ENCODE measurements around the gene TYW1.
"Not testable (repeated sequence)": the region's sequence is repeated elsewhere in the genome, so short reads cannot be mapped to it uniquely, and the experiment has no call there.

Gene TYW1

DNA sequence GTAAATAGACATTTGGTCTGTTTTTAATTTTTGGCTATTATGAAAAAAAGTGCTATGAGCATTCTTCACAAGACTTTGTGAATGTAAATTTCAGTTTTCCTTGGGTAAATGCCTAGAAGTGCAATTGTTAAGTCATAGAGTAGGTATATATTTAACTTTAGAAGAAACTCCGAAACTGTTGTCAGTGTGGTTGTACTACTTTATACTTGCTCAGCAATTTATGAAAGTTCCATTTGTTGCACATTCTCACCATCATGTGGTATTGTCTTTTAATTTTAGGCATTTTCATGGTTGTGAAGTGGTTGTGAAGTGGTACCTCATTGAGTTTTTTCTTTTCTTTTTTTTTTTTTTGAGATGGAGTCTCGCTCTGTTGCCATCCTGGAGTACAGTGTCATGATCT, 60.0 kb downstream of the TYW1 start:
- Histone ChIP-seq H3K36me3 (ENCODE audit: control insufficient read depth in 1 of 2, insufficient read depth in 2 of 2, low read depth in 1 of 2, low read length in 2 of 2) (peaks cover 3 to 6% of the 10 kb centered on the region in 2 experiments), H2BK5ac (ENCODE audit: low read depth, low read length, poor library complexity, severe bottlenecking) (no peak overlapping the region), H4K8ac (ENCODE audit: low read length) (no peak overlapping the region), H3K18ac (ENCODE audit: low read depth in 1 of 2, low read length in 2 of 2) (no peak overlapping the region), H2BK12ac (ENCODE audit: low read length in 2 of 2) (no peak overlapping the region), H3K79me1 (replicated peaks; ENCODE audit: low read length, poor library complexity, severe bottlenecking) (peaks cover 3% of the 10 kb centered on the region), H3K4me3 (ENCODE audit: insufficient read depth in 1 of 2, low read depth in 1 of 2, low read length in 2 of 2) (no peak overlapping the region), H3K14ac (ENCODE audit: low read length in 2 of 2) (no peak overlapping the region), H3K9me3 (ENCODE audit: control insufficient read depth, low read length) (peaks cover 2% of the 10 kb centered on the region), H2BK15ac (ENCODE audit: low read depth, poor library complexity, severe bottlenecking) (no peak overlapping the region), H3K4ac (ENCODE audit: low read depth in 1 of 2, low read length in 2 of 2) (no peak overlapping the region), H3K4me1 (ENCODE audit: control insufficient read depth, insufficient read depth, low read depth, low read length) (no peaks in the 10 kb centered on the region), H3K4me2 (ENCODE audit: low read length, poor library complexity, severe bottlenecking) (no peak overlapping the region), H2BK120ac (ENCODE audit: low read depth, low read length) (no peak overlapping the region), H3K27ac (ENCODE audit: low read length, poor library complexity, severe bottlenecking) (no peak overlapping the region), H4K91ac (ENCODE audit: low read length) (no peak overlapping the region), H3K23ac (ENCODE audit: low read length in 2 of 2) (no peak overlapping the region), H3K9ac (ENCODE audit: low read length) (no peak overlapping the region), H3K27me3 (ENCODE audit: control insufficient read depth in 1 of 2, insufficient read depth in 1 of 2, low read length in 2 of 2) (no peaks in the 10 kb centered on the region), H2AK5ac (ENCODE audit: low read length, severe bottlenecking) (no peak overlapping the region), H2AFZ (ENCODE audit: low read depth, low read length) (no peak overlapping the region)
- no peak for DNase-seq
- no CpG with 5 or more reads among the region's 2 CpGs for WGBS

DNA sequence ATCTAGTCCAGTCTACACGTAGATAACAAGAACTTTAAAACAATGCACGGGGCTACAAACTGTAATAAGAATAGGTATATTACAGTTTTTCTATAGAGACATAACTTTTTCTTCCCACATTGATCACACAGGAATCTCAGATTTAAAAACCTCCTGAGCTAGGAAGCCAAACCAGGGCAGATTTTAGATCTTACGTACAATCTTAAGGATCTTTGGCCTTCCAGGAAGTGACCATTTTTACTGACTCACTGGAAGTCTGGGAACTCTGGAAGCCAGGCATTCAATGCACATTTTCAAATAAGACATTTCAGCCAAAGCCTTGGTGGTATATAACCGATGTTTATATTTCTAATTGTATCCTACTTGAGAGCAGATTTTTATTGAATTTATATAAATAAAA, 64.7 kb downstream of the TYW1 start:
- not testable (repeated sequence) for H3K4me1 ChIP-seq (ENCODE audit: control insufficient read depth, insufficient read depth, low read depth, low read length); H2AK5ac ChIP-seq (ENCODE audit: low read length, severe bottlenecking); H3K9ac ChIP-seq (ENCODE audit: low read length); H3K79me1 ChIP-seq (replicated peaks; ENCODE audit: low read length, poor library complexity, severe bottlenecking); H2BK120ac ChIP-seq (ENCODE audit: low read depth, low read length); H3K4me2 ChIP-seq (ENCODE audit: low read length, poor library complexity, severe bottlenecking); H3K4me3 ChIP-seq (ENCODE audit: insufficient read depth in 1 of 2, low read depth in 1 of 2, low read length in 2 of 2); H3K36me3 ChIP-seq (ENCODE audit: control insufficient read depth in 1 of 2, insufficient read depth in 2 of 2, low read depth in 1 of 2, low read length in 2 of 2); H3K23ac ChIP-seq (ENCODE audit: low read length in 2 of 2); H4K91ac ChIP-seq (ENCODE audit: low read length); H2BK5ac ChIP-seq (ENCODE audit: low read depth, low read length, poor library complexity, severe bottlenecking); H3K14ac ChIP-seq (ENCODE audit: low read length in 2 of 2); H3K18ac ChIP-seq (ENCODE audit: low read depth in 1 of 2, low read length in 2 of 2); H3K4ac ChIP-seq (ENCODE audit: low read depth in 1 of 2, low read length in 2 of 2); H2BK12ac ChIP-seq (ENCODE audit: low read length in 2 of 2); H2BK15ac ChIP-seq (ENCODE audit: low read depth, poor library complexity, severe bottlenecking); H2AFZ ChIP-seq (ENCODE audit: low read depth, low read length); H3K27me3 ChIP-seq (ENCODE audit: control insufficient read depth in 1 of 2, insufficient read depth in 1 of 2, low read length in 2 of 2); H3K27ac ChIP-seq (ENCODE audit: low read length, poor library complexity, severe bottlenecking); H3K9me3 ChIP-seq (ENCODE audit: control insufficient read depth, low read length); H4K8ac ChIP-seq (ENCODE audit: low read length)
- peak; percentile 20 for DNase-seq
- 82% methylated on average over 1 of the region's 4 CpGs for WGBS

- H3K23ac ChIP-seq (ENCODE audit: low read length in 2 of 2); H2AFZ ChIP-seq (ENCODE audit: low read depth, low read length); H3K9me3 ChIP-seq (ENCODE audit: control insufficient read depth, low read length); H3K4ac ChIP-seq (ENCODE audit: low read depth in 1 of 2, low read length in 2 of 2); H4K91ac ChIP-seq (ENCODE audit: low read length); H3K27me3 ChIP-seq (ENCODE audit: control insufficient read depth in 1 of 2, insufficient read depth in 1 of 2, low read length in 2 of 2); H3K36me3 ChIP-seq (ENCODE audit: control insufficient read depth in 1 of 2, insufficient read depth in 2 of 2, low read depth in 1 of 2, low read length in 2 of 2); H3K9ac ChIP-seq (ENCODE audit: low read length); H2BK120ac ChIP-seq (ENCODE audit: low read depth, low read length); H3K79me1 ChIP-seq (replicated peaks; ENCODE audit: low read length, poor library complexity, severe bottlenecking); H2BK5ac ChIP-seq (ENCODE audit: low read depth, low read length, poor library complexity, severe bottlenecking); H2AK5ac ChIP-seq (ENCODE audit: low read length, severe bottlenecking); H3K4me2 ChIP-seq (ENCODE audit: low read length, poor library complexity, severe bottlenecking); H3K4me1 ChIP-seq (ENCODE audit: control insufficient read depth, insufficient read depth, low read depth, low read length); H3K27ac ChIP-seq (ENCODE audit: low read length, poor library complexity, severe bottlenecking); H2BK12ac ChIP-seq (ENCODE audit: low read length in 2 of 2); H3K14ac ChIP-seq (ENCODE audit: low read length in 2 of 2); H2BK15ac ChIP-seq (ENCODE audit: low read depth, poor library complexity, severe bottlenecking); H3K4me3 ChIP-seq (ENCODE audit: insufficient read depth in 1 of 2, low read depth in 1 of 2, low read length in 2 of 2); H4K8ac ChIP-seq (ENCODE audit: low read length); H3K18ac ChIP-seq (ENCODE audit: low read depth in 1 of 2, low read length in 2 of 2); DNase-seq: not testable (repeated sequence)
- 86% methylated on average over 1 of the region's 1 CpG for WGBS
Observed at GRCh38 chr7:67062802-67063201, 66.2 kb downstream of the TYW1 start.

DNA sequence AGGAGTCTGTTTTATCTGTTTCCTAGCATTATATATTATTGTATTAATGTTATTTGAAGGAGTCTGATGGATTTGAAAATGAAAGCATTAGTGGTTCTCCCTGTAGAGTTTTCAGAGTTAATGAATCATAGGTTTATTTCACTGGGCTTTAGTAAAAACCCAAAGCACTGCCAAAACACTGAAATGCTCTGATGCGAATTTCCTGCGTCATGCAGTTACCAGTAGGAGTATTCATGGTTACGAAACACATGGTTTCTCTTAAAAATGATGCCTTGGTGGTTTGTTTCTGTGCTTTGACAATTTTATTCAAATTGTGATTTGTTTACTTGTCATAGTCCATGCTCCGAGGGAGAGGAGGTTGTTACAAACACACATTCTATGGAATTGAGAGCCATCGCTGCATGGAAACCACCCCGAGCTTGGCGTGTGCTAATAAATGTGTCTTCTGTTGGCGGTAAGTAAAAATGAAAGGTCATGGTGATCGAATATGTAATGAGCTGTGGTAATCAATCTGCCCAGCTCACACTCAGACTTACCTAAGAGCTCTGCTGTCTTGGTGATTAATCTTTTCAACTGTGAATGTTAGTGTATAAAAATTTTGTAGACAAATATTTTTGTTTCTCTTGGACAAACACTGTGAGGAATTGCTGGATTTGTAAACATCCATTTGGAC, 70.5 kb downstream of the TYW1 start:
- not testable (repeated sequence) for H2AK5ac ChIP-seq (ENCODE audit: low read length, severe bottlenecking); H3K79me1 ChIP-seq (replicated peaks; ENCODE audit: low read length, poor library complexity, severe bottlenecking); H3K4me1 ChIP-seq (ENCODE audit: control insufficient read depth, insufficient read depth, low read depth, low read length); H3K18ac ChIP-seq (ENCODE audit: low read depth in 1 of 2, low read length in 2 of 2); H2BK15ac ChIP-seq (ENCODE audit: low read depth, poor library complexity, severe bottlenecking); H3K27ac ChIP-seq (ENCODE audit: low read length, poor library complexity, severe bottlenecking); H2BK5ac ChIP-seq (ENCODE audit: low read depth, low read length, poor library complexity, severe bottlenecking); H2AFZ ChIP-seq (ENCODE audit: low read depth, low read length); H3K27me3 ChIP-seq (ENCODE audit: control insufficient read depth in 1 of 2, insufficient read depth in 1 of 2, low read length in 2 of 2); H4K8ac ChIP-seq (ENCODE audit: low read length); H3K23ac ChIP-seq (ENCODE audit: low read length in 2 of 2); H3K9me3 ChIP-seq (ENCODE audit: control insufficient read depth, low read length); H3K4ac ChIP-seq (ENCODE audit: low read depth in 1 of 2, low read length in 2 of 2); H2BK120ac ChIP-seq (ENCODE audit: low read depth, low read length); H3K14ac ChIP-seq (ENCODE audit: low read length in 2 of 2); H4K91ac ChIP-seq (ENCODE audit: low read length); H2BK12ac ChIP-seq (ENCODE audit: low read length in 2 of 2); H3K4me2 ChIP-seq (ENCODE audit: low read length, poor library complexity, severe bottlenecking)
- Histone ChIP-seq H3K36me3 (ENCODE audit: control insufficient read depth in 1 of 2, insufficient read depth in 2 of 2, low read depth in 1 of 2, low read length in 2 of 2) (peaks cover 4 to 15% of the 10 kb centered on the region in 2 experiments), H3K4me3 (ENCODE audit: insufficient read depth in 1 of 2, low read depth in 1 of 2, low read length in 2 of 2) (peak overlapping the region in 1 of 2 experiments; percentile 77), H3K9ac (ENCODE audit: low read length) (peak overlapping the region; percentile 87)
- DNase-seq: peak; percentile 61
- 97% methylated on average over 7 of the region's 9 CpGs for WGBS
